T-helper 9 cell (primary cell): ENCODE results near the gene KRTAP4-12.
"Not testable (repeated sequence)": the region's sequence is repeated elsewhere in the genome, so short reads cannot be mapped to it uniquely, and the experiment has no call there.

ENCODE experiments used
- DNase-seq: peaks from one replicate; pipeline ENCODE4 v3.0.0-alpha.2; 2020
- total RNA-seq, 2 donors: gene quantifications; one replicate each; lab custom pipeline; 2026; lab: John Stamatoyannopoulos, UW

The KRTAP4-12 gene
- total RNA-seq: 0 reads per million in 2 donors

DNA sequence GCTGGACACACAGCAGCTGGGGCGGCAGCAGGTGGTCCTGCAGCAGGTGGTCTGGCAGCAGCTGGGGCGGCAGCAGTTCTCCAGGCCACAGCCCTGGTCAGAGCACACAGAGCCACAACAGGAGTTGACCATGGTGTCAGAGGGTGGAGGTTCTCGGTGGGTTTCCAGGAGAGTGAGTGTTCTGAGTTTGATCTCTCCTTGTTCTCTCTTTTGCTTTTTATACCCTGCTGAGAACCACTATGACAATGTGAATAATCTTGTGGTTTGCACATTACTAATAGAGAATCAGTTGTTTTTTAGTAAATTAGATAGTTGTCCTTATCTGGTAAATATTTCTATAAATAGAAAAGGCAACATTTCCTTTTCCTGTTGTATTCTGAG lies at the start of gene KRTAP4-12:
TSS of gene KRTAP4-12 (minus strand) at position 192 of the 381 bp plus-strand sequence. CDS start at position 132, 60 bp downstream.
- DNase-seq: not testable (repeated sequence)

DNA sequence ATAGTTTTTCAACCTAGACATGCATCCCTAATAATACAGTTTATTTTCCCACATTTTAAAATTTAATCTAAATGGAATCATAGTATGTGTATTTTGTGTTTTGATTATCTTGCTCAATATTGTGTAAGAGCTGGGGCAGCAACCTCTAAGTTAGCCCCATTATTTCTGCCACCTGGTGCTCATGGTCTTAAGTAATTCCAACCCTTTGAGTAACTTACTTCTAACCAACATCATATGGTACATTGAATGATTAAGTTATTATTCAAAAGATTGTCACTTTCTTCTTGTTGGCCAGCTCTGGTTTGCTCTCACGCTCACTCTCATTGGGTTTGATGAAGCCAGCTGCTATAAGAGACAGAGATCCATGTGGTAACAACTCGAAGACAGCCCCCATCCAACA lies 47.9 kb upstream of the KRTAP4-12 start:
- no peak for DNase-seq

DNA sequence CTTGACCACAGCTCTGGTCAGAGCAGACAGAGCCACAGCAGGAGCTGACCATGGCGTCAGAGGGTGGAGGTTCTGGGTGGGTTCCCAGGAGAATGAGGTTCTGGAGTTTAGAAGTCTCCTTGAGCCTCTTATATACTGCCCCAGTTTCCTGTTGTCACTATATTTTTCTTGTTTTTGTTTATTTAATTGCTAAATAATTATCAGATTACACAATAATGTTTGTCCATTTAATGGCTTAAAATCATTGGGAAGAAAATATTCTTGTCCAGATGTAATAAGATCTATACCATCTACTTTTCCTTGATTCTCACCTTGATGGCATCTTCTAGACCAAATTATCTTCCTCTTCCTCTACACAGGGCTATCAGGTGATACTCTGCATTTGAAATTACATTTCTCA lies 44.1 kb upstream of the KRTAP4-12 start, which contains the start of gene KRTAP4-3:
TSS of gene KRTAP4-3 (minus strand) at position 101 of the 400 bp plus-strand sequence. CDS start at position 52, 49 bp downstream.
- no peak for DNase-seq

- DNase-seq: no peak
Measured at GRCh38 chr17:41167561-41167960, 43.6 kb upstream of the KRTAP4-12 start.

DNA sequence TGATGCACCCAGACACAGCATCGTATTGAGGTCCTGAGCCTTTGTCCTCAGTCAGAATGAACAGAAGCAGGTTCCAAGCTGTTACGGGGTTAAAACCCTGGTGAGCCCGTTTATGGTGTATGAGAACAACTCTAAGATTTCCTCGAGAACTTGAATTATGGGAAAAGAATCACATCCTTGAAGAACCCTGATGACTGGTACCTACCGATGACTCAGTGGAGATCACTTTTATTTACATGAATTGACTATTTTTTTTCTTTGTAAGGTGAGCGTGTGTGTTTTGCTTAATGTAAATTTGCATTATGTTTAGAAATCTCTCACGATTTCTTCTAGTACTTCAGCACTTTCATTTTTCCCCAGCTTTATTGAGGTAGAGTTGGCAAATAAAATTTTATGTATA lies 39.8 kb upstream of the KRTAP4-12 start:
- DNase-seq: no peak

DNA sequence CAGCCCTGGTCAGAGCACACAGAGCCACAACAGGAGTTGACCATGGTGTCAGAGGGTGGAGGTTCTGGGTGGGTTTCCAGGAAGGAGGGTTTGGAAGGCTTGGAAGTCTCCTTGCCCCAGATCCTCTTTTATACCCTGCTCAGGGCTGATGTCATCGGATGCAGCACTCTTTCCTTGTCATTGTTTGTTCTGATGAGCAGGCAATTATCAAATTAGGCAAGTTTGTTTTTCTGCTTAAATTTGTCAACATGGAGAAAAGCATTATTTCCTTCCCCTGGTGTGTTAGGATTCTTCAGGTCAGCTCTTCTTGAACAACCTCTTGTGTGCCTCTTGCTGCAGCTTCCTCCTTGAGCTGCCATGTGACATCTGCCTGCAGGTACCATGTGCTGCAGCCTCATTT lies 36.7 kb upstream of the KRTAP4-12 start, which contains the start of gene KRTAP4-4:
TSS of gene KRTAP4-4 (minus strand) at position 101 of the 400 bp plus-strand sequence. CDS start at position 44, 57 bp downstream.
- no peak for DNase-seq

GRCh38 chr17:41160190-41160589 lies 36.2 kb upstream of the KRTAP4-12 start:
- not testable (repeated sequence) for DNase-seq

GRCh38 chr17:41153856-41154255 lies 29.9 kb upstream of the KRTAP4-12 start:
- DNase-seq: no peak

- no peak for DNase-seq
Measured at GRCh38 chr17:41151525-41151924, 27.5 kb upstream of the KRTAP4-12 start.

DNA sequence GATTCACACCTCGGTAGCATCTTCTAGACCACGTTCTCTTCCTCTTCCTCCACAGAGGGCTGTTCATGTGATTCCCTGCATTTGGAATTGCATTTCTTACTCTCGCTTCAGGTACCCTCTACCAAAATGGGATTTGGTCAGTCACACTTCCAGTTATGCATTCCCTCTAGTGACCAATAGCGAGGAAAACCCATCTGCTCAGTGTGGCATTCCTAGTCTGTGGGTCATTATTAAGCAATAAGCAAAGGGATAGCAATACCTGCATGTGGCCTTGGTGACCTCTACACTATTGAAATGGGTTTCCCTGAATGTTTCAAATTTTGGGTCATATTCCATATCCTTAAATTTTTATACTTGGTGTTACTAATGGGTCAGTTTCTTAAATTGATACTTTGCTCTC lies 26.0 kb upstream of the KRTAP4-12 start:
- no peak for DNase-seq

- DNase-seq: no peak
Measured at GRCh38 chr17:41149652-41149985, 25.6 kb upstream of the KRTAP4-12 start, which contains the start of gene KRTAP4-5. TSS of gene KRTAP4-5 (minus strand) at chr17:41149825. CDS start at chr17:41149767, 58 bp downstream.

DNA sequence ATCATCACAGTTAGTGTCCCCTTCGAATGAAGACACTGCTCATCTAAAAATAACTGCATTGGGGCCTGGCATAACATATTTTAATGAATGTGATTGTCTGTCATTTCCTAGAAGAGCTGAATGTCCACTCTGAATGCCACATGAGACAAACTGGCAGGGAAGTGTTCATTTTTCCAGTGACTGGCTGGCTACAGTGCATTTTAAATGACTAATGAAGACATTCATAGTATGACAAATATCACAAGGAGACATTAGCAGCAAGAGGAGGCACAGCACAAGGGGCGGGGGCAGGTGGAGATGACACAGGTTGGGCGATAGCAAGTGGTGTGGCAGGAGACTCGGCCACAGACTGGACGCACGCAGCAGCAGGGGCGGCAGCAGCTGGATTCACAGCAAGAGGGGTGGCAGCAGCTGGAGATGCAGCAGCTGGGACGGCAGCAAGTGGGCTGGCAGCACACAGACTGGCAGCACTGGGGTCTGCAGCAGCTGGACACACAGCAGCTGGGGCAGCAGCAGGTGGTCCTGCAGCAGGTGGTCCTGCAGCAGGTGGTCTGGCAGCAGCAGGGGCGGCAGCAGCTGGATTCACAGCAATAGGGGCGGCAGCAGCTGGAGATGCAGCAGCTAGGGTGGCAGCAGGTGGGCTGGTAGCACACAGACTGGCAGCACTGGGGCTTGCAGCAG lies 25.1 kb upstream of the KRTAP4-12 start:
- DNase-seq: not testable (repeated sequence)

DNA sequence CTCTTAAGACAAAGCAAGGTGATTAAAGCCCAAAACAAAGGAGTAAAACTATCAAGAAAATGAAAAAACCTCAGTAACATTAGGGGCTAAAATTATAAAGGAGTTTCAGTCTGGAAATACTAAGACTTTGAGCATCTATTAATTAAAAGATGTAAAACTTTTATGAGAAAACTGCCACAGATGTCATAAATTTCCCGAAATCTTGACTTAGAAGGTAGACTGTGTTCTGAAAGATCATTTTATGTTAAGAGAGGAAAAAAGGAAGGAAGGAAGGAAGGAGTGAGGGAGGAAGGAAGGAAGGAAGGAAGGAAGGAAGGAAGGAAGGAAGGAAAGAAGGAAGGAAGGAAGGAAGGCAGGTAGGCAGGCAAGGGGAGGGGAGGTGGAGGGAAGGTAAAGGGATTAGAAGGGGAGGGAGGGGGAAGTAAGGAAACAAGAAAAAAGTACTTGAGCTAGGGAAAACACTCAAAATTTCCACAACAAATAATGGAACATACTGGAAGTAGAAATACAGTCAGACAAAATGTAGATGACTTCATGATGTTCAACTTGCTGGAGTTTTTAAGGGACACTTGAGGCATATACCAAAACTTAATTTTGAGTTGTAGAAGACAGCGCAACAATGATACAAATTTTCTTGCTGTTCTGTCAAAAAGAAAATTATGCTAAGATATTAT lies 23.7 kb upstream of the KRTAP4-12 start:
- no peak for DNase-seq

DNA sequence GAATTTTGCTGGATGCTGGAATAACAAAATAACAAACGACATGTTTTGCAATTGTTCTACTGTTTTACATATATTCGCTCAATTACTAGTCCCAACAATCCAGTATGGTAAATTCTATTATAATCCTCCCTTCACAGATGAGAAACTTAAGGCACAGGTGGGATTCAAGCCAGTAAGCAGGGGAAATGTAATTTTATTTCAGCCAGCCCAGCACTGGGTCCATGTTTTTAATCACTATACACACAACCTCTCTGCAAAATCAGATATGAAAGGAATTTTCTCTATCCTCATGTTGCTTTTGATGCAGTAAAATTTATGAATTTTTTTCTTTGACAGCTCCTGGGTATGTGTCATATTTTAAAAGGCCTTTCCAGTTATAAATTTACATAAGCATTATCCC lies 21.3 kb upstream of the KRTAP4-12 start:
- no peak for DNase-seq

DNA sequence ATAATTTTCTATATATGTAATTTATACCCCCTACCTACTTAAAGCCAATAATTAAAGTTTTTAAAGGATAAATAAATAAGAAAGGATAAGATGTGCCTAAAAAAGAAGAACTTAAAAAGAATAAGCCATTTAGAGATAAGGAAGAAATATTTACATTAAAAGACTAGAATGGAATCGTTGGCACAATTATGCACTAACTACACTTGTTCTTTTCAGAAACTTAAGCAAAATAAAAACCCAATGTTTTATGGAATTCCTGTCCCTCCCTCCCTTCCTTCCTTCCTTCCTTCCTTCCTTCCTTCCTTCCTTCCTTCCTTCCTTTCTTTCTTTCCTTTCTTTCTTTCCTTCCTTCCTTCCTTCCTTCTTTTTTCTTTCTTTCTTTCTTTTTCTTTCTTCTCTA lies 20.9 kb upstream of the KRTAP4-12 start:
- no peak for DNase-seq

DNA sequence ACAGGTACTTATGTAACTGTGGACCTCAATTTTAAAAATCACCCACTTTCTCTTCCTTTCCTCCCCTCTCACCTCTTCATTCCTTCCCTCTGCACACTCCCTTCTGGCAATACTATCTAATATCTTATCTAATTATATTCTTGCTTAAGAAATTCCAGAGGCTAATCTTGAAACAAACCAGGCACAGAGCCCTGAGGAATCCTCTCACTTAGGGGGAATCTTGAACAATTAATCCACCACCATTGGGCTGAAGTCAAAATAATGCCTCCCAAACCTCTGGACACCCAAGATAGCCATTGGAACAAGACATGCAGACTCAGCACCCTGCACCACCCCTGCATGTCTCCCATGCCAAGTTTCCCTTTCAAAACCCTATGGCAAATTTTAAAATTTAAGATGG lies 17.4 kb upstream of the KRTAP4-12 start:
- no peak for DNase-seq

DNA sequence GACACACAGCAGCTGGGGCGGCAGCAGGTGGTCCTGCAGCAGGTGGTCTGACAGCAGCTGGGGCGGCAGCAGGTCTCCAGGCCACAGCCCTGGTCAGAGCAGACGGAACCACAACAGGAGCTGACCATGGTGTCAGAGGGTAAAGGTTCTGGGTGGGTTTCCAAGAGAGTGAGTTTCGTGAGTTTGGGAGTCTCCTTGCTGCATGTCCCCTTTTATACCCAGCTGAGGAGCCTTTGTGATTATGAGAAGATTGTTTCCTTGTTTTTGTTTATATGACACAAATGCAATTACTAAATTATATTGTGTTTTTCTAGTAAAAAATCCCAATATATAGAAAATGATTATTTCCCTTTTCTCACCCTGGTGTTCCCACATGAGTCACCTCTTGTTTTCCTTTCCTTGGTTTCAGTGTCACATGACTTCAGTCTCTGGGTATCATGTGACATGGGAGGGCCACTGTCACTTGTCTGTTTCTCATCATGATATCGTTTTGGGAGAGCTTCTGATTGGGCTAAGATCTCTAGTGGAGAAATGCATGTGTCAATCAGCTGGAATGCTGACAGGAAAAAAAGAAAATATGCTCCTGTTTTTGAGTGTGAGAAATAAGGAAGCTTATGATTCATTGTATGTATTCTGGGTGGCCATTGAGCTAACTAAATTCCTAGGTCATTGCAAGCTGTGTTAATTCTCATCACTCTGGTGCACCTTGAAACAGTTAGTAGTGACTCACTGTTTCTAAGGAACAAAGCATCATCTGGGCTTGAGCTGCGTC lies 16.6 kb upstream of the KRTAP4-12 start, which contains the start of gene KRTAP4-6:
TSS of gene KRTAP4-6 (minus strand) at position 185 of the 772 bp plus-strand sequence. CDS start at position 128, 57 bp downstream.
- DNase-seq: no peak

DNA sequence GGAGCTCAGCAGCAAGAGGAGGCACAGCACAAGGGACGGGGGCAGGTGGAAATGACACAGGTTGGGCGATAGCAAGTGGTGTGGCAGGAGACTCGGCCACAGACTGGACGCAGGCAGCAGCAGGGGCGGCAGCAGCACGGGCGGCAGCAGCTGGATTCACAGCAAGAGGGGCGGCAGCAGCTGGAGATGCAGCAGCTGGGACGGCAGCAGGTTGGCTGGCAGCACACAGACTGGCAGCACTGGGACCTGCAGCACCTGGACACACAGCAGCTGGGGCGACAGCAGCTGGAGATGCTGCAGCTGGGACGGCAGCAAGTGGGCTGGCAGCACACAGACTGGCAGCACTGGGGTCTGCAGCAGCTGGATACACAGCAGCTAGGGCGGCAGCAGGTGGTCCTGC lies 15.9 kb upstream of the KRTAP4-12 start:
- not testable (repeated sequence) for DNase-seq

- DNase-seq: no peak
Measured at GRCh38 chr17:41133880-41134735, 10.1 kb upstream of the KRTAP4-12 start.

DNA sequence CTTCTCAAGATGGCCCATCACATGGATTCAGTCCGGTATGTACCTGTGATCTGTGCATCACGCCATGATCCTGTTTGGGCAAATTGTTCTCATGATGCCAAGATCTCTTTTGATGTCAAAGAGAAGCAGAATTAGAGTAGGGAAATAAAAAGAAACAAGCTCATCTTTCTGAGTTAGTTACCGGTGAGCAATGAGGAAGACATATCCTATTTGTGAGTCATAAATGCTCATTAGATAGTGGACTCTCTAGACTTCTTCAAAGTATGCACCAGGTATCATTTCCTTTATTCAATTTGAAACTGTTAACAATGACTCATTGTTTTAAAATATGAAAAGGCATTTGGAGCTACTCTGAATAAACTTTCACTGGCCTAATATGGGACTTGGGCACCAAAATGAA lies 8.0 kb upstream of the KRTAP4-12 start:
- no peak for DNase-seq

GRCh38 chr17:41127371-41127770 lies 3.4 kb upstream of the KRTAP4-12 start:
- no peak for DNase-seq

DNA sequence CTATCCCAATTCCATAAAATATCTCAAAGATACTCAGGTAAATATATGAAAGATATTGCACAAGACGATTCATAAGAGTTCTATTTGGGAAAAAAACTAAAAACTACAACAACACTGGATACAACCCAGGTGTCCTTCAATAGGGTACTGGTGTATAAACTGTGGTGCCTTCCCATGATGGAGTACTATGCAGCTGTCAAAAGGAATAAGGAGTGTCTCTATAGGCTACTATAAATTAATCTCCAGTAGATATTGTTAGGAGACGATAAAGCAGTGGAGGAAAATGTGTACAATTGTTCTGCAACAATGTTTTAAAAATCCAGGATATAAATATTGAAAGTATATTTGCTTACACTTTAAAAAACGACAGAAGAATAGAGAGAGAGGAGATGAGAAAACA lies 2.4 kb upstream of the KRTAP4-12 start:
- no peak for DNase-seq
